CD4-positive, CD25-positive, alpha-beta regulatory T cell (primary cell): ENCODE results near the gene LGALS9B. TPM values are rescaled to one million over a fixed set of nuclear protein-coding genes. Genes with fewer than 3 reads are reported as not detected.
A peak's percentile ranks its signal among the peaks of the same experiment; 100 is the strongest.
"Not testable (repeated sequence)": the region's sequence is repeated elsewhere in the genome, so short reads cannot be mapped to it uniquely, and the experiment has no call there.

Experiments used
- ATAC-seq, 2 donors: fragments of 150-1000 bp; cut with Tn5 transposase; one replicate each; pipeline ENCODE4 v1.10.0; 2021; ENCODE audit warnings: low read depth in 2 of 2, moderate number of reproducible peaks in 2 of 2, moderate library complexity in 1 of 2
- DNase-seq, 3 donors: peaks; one replicate each; pipeline versions ENCODE4 v3.0.0 to v3.0.0-alpha.2; 2012 to 2022; ENCODE audit warnings: mixed read lengths in 1 of 3
- H3K27ac ChIP-seq: one replicate; pipeline ENCODE4 v1.7.0; 2013; ENCODE audit warnings: mild to moderate bottlenecking, low read length; ENCODE audit not compliant: insufficient read depth, poor library complexity, severe bottlenecking
- H3K27me3 ChIP-seq: one replicate; pipeline ENCODE4 v1.7.0; 2013; ENCODE audit warnings: low read length; ENCODE audit not compliant: control insufficient read depth, insufficient read depth
- H3K36me3 ChIP-seq: one replicate; pipeline ENCODE4 v1.7.0; 2013; ENCODE audit warnings: mild to moderate bottlenecking, low read length, moderate library complexity; ENCODE audit not compliant: control insufficient read depth, insufficient read depth
- H3K4me1 ChIP-seq: 2 replicates; pipeline ENCODE4 v1.7.0; 2013; ENCODE audit warnings: mild to moderate bottlenecking, low read length; ENCODE audit not compliant: insufficient read depth, control insufficient read depth, poor library complexity, severe bottlenecking
- H3K4me3 ChIP-seq: one replicate; pipeline ENCODE4 v1.7.0; 2013; ENCODE audit warnings: low read depth, mild to moderate bottlenecking, low read length, moderate library complexity
- H3K9me3 ChIP-seq, 2 experiments: 1 replicate in 1 of 2; 2 replicates in 1 of 2; pipeline ENCODE4 v1.7.0; 2013; ENCODE audit warnings: low read length in 2 of 2, mild to moderate bottlenecking in 1 of 2, moderate library complexity in 1 of 2; ENCODE audit not compliant: control insufficient read depth in 2 of 2
- H3K27ac Mint-ChIP-seq, 3 donors: one replicate each; pipeline ENCODE4 v1.8.0; 2020 to 2022; ENCODE audit warnings: mild to moderate bottlenecking in 3 of 3, mixed read lengths in 3 of 3, moderate library complexity in 2 of 3
- H3K27me3 Mint-ChIP-seq: one replicate; pipeline ENCODE4 v1.8.0; 2022; ENCODE audit warnings: mild to moderate bottlenecking, mixed read lengths
- H3K36me3 Mint-ChIP-seq: one replicate; pipeline ENCODE4 v1.8.0; 2020; ENCODE audit warnings: mixed read lengths
- H3K4me1 Mint-ChIP-seq, 4 donors: one replicate each; pipeline ENCODE4 v1.8.0; 2020 to 2022; ENCODE audit warnings: mixed read lengths in 4 of 4, mild to moderate bottlenecking in 1 of 4
- H3K4me3 Mint-ChIP-seq, 4 donors: one replicate each; pipeline ENCODE4 v1.8.0; 2020 to 2022; ENCODE audit warnings: mild to moderate bottlenecking in 4 of 4, mixed read lengths in 4 of 4, moderate library complexity in 3 of 4
- H3K9me3 Mint-ChIP-seq, 7 donors: one replicate each; pipeline ENCODE4 v1.8.0; 2020 to 2022; ENCODE audit warnings: mixed read lengths in 7 of 7, mild to moderate bottlenecking in 3 of 7, moderate library complexity in 2 of 7
- polyA plus RNA-seq, 4 donors: library from polyadenylated mRNA; unstranded; fragments of 300-500 nt; fragmentation: Illumina TruSeq; gene quantifications; one replicate each; pipeline ENCODE4 v1.2.3, GENCODE V29; 2021
- total RNA-seq: library from RNA; stranded (reverse); gene quantifications from one replicate; pipeline ENCODE4 v1.2.3, GENCODE V29; 2022

The LGALS9B gene
- total and polyA plus RNA-seq, 5 donors from 2014 or later, result 0.16 TPM; not detected in 4

GRCh38 chr17:20446895-20447294 is 20.4 kb downstream of the LGALS9B start:
- H3K9me3 Mint-ChIP-seq, ATAC-seq, H3K36me3 ChIP-seq, H3K9me3 ChIP-seq, H3K27ac Mint-ChIP-seq, H3K4me1 Mint-ChIP-seq, H3K4me3 ChIP-seq, H3K4me1 ChIP-seq, H3K27me3 Mint-ChIP-seq, DNase-seq, H3K27me3 ChIP-seq, H3K27ac ChIP-seq, H3K36me3 Mint-ChIP-seq, H3K4me3 Mint-ChIP-seq: not testable (repeated sequence)

- H3K9me3 ChIP-seq, H3K36me3 Mint-ChIP-seq, H3K36me3 ChIP-seq, H3K4me3 ChIP-seq, DNase-seq, H3K27me3 Mint-ChIP-seq, H3K4me1 ChIP-seq, H3K4me1 Mint-ChIP-seq, H3K9me3 Mint-ChIP-seq, ATAC-seq, H3K4me3 Mint-ChIP-seq, H3K27me3 ChIP-seq, H3K27ac ChIP-seq, H3K27ac Mint-ChIP-seq: not testable (repeated sequence)
Measured at GRCh38 chr17:20444581-20445236, 22.6 kb downstream of the LGALS9B start.

- not testable (repeated sequence) for H3K27me3 Mint-ChIP-seq, H3K36me3 ChIP-seq, H3K9me3 Mint-ChIP-seq, ATAC-seq, H3K36me3 Mint-ChIP-seq, DNase-seq, H3K4me1 ChIP-seq, H3K4me1 Mint-ChIP-seq, H3K27ac ChIP-seq, H3K27ac Mint-ChIP-seq, H3K9me3 ChIP-seq, H3K27me3 ChIP-seq, H3K4me3 ChIP-seq, H3K4me3 Mint-ChIP-seq
Measured at GRCh38 chr17:20444173-20444572, 23.2 kb downstream of the LGALS9B start.

- not testable (repeated sequence) for H3K27me3 Mint-ChIP-seq, H3K36me3 ChIP-seq, DNase-seq, H3K27me3 ChIP-seq, H3K36me3 Mint-ChIP-seq, H3K9me3 ChIP-seq, H3K9me3 Mint-ChIP-seq, H3K27ac Mint-ChIP-seq, H3K4me3 Mint-ChIP-seq, ATAC-seq, H3K4me1 Mint-ChIP-seq, H3K4me1 ChIP-seq, H3K4me3 ChIP-seq, H3K27ac ChIP-seq
Measured at GRCh38 chr17:20443632-20444031, 23.7 kb downstream of the LGALS9B start.

GRCh38 chr17:20440665-20441064 is 26.7 kb downstream of the LGALS9B start:
- not testable (repeated sequence) for H3K27me3 Mint-ChIP-seq, H3K9me3 Mint-ChIP-seq, H3K27ac Mint-ChIP-seq, H3K27ac ChIP-seq, H3K4me3 ChIP-seq, ATAC-seq, H3K9me3 ChIP-seq, H3K36me3 Mint-ChIP-seq, H3K27me3 ChIP-seq, H3K4me1 ChIP-seq, H3K36me3 ChIP-seq, H3K4me1 Mint-ChIP-seq, H3K4me3 Mint-ChIP-seq, DNase-seq

- H3K27ac ChIP-seq, ATAC-seq, H3K4me1 Mint-ChIP-seq, H3K4me3 ChIP-seq, DNase-seq, H3K4me3 Mint-ChIP-seq, H3K27me3 ChIP-seq, H3K9me3 ChIP-seq, H3K4me1 ChIP-seq, H3K36me3 Mint-ChIP-seq, H3K9me3 Mint-ChIP-seq, H3K36me3 ChIP-seq, H3K27me3 Mint-ChIP-seq: not testable (repeated sequence)
- H3K27ac Mint-ChIP-seq, result peak overlapping the region in 1 of 3 donors; percentile 1
Measured at GRCh38 chr17:20435166-20435565, 32.2 kb downstream of the LGALS9B start.

- ATAC-seq, H3K27ac ChIP-seq, H3K27me3 ChIP-seq, H3K9me3 ChIP-seq, H3K4me3 ChIP-seq, DNase-seq, H3K4me3 Mint-ChIP-seq, H3K36me3 ChIP-seq, H3K4me1 Mint-ChIP-seq, H3K27ac Mint-ChIP-seq, H3K9me3 Mint-ChIP-seq, H3K27me3 Mint-ChIP-seq, H3K36me3 Mint-ChIP-seq, H3K4me1 ChIP-seq: not testable (repeated sequence)
Measured at GRCh38 chr17:20433382-20433781, 34.0 kb downstream of the LGALS9B start.

- H3K27me3 Mint-ChIP-seq, H3K4me3 Mint-ChIP-seq, H3K27me3 ChIP-seq, H3K9me3 Mint-ChIP-seq, H3K4me1 ChIP-seq, ATAC-seq, H3K36me3 Mint-ChIP-seq, H3K4me3 ChIP-seq, DNase-seq, H3K4me1 Mint-ChIP-seq, H3K27ac Mint-ChIP-seq, H3K36me3 ChIP-seq, H3K27ac ChIP-seq, H3K9me3 ChIP-seq: not testable (repeated sequence)
Measured at GRCh38 chr17:20427264-20427663, 40.1 kb downstream of the LGALS9B start.
